Adrenal gland (tissue), 5 donors: ENCODE measurements around the gene LTBP2.

Experiments
- CTCF ChIP-seq, 6 experiments: fragments of 450-650 bp in 4 of 6; fragments of 200-600 bp in 2 of 6; sonication (generic) in 1 of 6; IDR thresholded peaks; 1 replicate in 5 of 6; 2 replicates in 1 of 6; pipeline versions ENCODE4 v1.5.1 to v1.8.0; 2016 to 2021; ENCODE audit warnings: antibody characterized with exemption in 6 of 6, mild to moderate bottlenecking in 2 of 6, moderate library complexity in 1 of 6
- POLR2A ChIP-seq, 2 donors: fragments of 450-650 bp; IDR thresholded peaks; one replicate each; pipeline ENCODE4 v1.6.1; 2017; ENCODE audit warnings: antibody characterized with exemption in 2 of 2, mild to moderate bottlenecking in 2 of 2, moderate library complexity in 1 of 2
- donor health status: DM: no; HTN: no; CAD: no.

GRCh38 chr14:74641601-74642391, 29.8 kb upstream of the LTBP2 start:
- TF ChIP-seq POLR2A (IDR thresholded peaks at IDR 0.05) = no peak
- TF ChIP-seq CTCF (IDR thresholded peaks at IDR 0.05) = no peak
